GM21367 (cell line): ENCODE data around the gene GMDS.
"Not testable (repeated sequence)": the region's sequence is repeated elsewhere in the genome, so short reads cannot be mapped to it uniquely, and the experiment has no call there.

Experiments used
- ATAC-seq: cut with Tn5 transposase; IDR thresholded peaks from one replicate; pipeline ENCODE4 v1.9.1; 2021; ENCODE audit not compliant: unreplicated experiment

The GMDS gene

GRCh38 chr6:1870251-1870650 lies 375.2 kb downstream of the GMDS start:
- ATAC-seq: no peak

- ATAC-seq: no peak
Observed at GRCh38 chr6:1869769-1870168, 375.6 kb downstream of the GMDS start.

DNA sequence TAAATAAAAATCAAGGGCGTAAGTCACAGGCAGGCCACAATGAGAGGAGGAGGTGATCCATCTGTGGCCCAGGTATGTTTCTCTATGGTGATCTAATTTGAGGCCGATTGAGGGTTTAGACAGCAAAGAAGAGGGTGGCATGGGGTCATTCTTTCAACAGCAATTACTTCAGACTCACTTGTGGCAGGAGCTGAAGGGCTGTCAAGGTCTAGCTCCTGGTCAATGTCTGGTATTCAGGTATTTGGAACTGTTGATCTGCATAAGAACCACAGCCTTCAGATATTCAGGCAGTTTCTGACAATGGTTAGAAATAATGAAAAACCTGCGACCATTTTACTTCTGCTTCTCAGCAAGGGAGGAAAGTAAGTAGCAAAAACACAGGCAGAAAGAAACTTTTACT lies 376.1 kb downstream of the GMDS start:
- no peak for ATAC-seq

GRCh38 chr6:1868561-1869261 lies 376.7 kb downstream of the GMDS start:
- ATAC-seq: peak; percentile 60

GRCh38 chr6:1867197-1867596 lies 378.2 kb downstream of the GMDS start:
- ATAC-seq: no peak

GRCh38 chr6:1865585-1865984 lies 379.8 kb downstream of the GMDS start:
- no peak for ATAC-seq

DNA sequence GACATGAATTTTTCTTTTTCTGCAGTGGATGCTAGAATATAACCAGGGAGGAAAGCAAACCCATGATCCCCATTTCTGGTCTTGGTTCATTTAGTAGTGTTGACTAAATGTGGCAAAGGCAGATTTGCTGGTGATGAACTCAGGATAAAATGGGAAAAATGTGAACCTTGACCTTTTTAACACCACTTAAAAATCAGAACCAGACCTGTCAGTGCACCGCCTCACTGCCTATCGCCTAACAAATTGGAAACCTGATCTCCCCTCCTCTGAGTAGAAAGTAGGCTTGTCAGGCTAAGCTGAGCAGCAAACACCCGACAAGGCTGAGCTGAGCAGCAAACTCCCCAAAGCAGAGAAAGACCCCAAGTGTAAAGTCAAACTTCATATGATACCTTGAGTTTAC lies 380.9 kb downstream of the GMDS start:
- no peak for ATAC-seq

DNA sequence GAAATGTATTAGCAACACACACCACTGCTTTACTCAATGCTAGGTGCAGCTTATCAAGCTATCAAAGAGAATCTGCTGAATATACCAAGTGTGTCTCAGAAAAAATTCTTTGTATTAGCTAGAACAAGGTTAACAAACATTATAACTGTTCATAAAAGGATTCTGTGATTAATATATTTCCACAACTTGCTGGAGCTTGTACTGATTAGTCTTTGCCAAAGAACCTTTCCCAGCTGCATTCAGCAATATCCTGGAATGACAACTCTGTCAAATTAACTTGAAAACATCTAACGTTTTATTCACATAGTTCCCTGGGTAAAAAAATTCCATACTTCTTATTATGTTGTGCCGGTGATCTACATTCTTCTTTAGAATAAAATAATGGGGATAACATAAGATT lies 383.0 kb downstream of the GMDS start:
- ATAC-seq: no peak

GRCh38 chr6:1860756-1861348 lies 384.6 kb downstream of the GMDS start:
- ATAC-seq: no peak

GRCh38 chr6:1858859-1859258 lies 386.5 kb downstream of the GMDS start:
- no peak for ATAC-seq

GRCh38 chr6:1858196-1858595 lies 387.2 kb downstream of the GMDS start:
- ATAC-seq: no peak

- peak; percentile 83 for ATAC-seq
Observed at GRCh38 chr6:1856381-1856780, 389.0 kb downstream of the GMDS start.

GRCh38 chr6:1855890-1856289 lies 389.5 kb downstream of the GMDS start:
- no peak for ATAC-seq

- ATAC-seq: no peak
Observed at GRCh38 chr6:1854296-1854695, 391.1 kb downstream of the GMDS start.

DNA sequence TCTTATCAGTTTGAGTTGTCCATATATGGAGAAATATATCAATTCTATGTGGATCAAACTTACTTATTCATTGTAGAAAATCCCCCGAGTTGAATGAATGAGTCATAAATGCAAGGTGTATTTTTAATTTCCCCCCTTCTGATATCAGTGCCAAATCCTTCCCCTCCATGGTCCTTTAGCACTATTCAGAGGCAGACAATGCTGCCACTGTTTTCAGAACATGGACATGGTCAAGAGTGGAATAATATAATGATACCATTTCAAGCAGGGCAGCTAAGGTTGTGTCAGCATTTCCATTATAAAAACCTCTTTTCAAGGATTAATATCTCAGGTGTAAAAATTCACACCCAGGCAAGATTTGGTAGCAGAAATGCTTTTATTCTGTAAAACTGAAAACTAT lies 391.6 kb downstream of the GMDS start:
- no peak for ATAC-seq

- ATAC-seq: no peak
Observed at GRCh38 chr6:1851681-1852456, 393.5 kb downstream of the GMDS start.

GRCh38 chr6:1850840-1851157 lies 394.6 kb downstream of the GMDS start:
- no peak for ATAC-seq

DNA sequence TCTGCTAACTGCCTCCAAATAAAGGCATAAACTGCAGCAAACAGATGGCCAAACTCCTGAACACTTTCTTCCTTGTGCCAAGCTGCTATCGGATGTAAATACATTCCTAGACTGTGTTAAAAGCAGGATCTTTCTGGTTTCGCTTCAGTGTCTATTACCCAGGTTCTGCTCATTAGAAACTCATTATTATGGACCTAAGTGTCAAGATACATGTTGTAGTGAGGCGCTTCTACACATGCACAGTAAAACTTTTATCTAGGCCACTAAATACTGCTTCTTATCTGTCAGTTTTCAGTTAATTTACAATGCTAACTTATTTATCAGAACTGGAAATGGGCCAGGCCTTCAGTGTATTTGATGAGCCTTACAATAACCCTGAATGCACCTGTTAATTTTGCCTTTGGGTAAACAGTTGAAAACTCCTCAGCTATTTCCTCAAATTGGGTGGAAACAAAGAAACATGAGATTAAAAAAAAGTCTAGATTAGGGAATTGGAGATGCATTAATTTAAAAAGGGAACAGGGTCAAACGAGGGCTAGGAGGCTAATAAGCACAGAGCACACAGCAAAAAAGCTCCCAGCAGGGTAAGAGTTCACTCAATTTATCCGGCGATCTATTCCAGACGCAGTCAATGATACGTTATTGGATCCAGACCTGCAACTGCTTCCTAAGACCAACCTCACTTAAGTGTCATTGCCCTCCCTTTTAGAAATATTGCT lies 395.1 kb downstream of the GMDS start:
- no peak for ATAC-seq

GRCh38 chr6:1849691-1850090 lies 395.7 kb downstream of the GMDS start:
- ATAC-seq: no peak

- no peak for ATAC-seq
Observed at GRCh38 chr6:1848752-1849151, 396.7 kb downstream of the GMDS start.

GRCh38 chr6:1846611-1847010 lies 398.8 kb downstream of the GMDS start:
- ATAC-seq: no peak

DNA sequence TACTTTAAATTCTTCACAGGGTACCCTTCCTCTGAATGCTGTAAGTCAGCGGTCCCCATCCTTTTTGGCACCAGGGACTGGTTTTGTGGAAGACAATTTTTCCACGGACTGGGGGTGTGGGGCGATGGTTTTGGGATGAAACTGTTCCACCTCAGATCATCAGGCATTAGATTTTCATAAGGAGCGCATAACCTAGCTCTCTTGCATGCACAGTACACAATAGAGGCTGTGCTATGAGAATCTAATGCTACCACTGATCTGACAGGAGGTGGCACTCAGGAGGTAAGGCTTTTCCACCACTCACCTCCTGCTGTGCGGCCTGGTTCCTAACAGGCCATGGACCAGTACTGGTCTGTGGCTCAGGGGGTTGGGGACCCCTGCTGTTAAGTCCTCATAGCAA lies 399.9 kb downstream of the GMDS start:
- ATAC-seq: not testable (repeated sequence)
